NCI-H510A treated with DMSO at 0.1 percent for 48 hours (cell line): ENCODE measurements around the gene PPP1R3C.

Experiments
- DNase-seq: peaks from one replicate; lab custom pipeline; 2025; lab: John Stamatoyannopoulos, UW

The PPP1R3C gene

GRCh38 chr10:91632671-91633550 lies at the start of gene PPP1R3C:
PPP1R3C (minus strand) TSS chr10:91633071; CDS start chr10:91632969, 102 bp downstream.
- DNase-seq: peak; percentile 71

GRCh38 chr10:91681361-91682276 lies 48.7 kb upstream of the PPP1R3C start:
- no peak for DNase-seq

- DNase-seq: no peak
These were observed 47.6 kb upstream of the PPP1R3C start for GRCh38 chr10:91680487-91680886.

GRCh38 chr10:91679296-91679695 lies 46.4 kb upstream of the PPP1R3C start:
- DNase-seq: no peak

- no peak for DNase-seq
These were observed 45.0 kb upstream of the PPP1R3C start for GRCh38 chr10:91677911-91678310.

GRCh38 chr10:91672021-91672608 lies 39.2 kb upstream of the PPP1R3C start:
- DNase-seq: peak; percentile 93

GRCh38 chr10:91668913-91669312 lies 36.0 kb upstream of the PPP1R3C start:
- no peak for DNase-seq

GRCh38 chr10:91665842-91666241 lies 33.0 kb upstream of the PPP1R3C start:
- DNase-seq: no peak

GRCh38 chr10:91664426-91664825 lies 31.6 kb upstream of the PPP1R3C start:
- no peak for DNase-seq

GRCh38 chr10:91662993-91663392 lies 30.1 kb upstream of the PPP1R3C start:
- no peak for DNase-seq

GRCh38 chr10:91653219-91653870 lies 20.5 kb upstream of the PPP1R3C start:
- no peak for DNase-seq

GRCh38 chr10:91652364-91652763 lies 19.5 kb upstream of the PPP1R3C start:
- no peak for DNase-seq

- no peak for DNase-seq
These were observed 10.8 kb upstream of the PPP1R3C start for GRCh38 chr10:91643700-91644099.

- no peak for DNase-seq
These were observed 10.2 kb upstream of the PPP1R3C start for GRCh38 chr10:91642831-91643692.

- no peak for DNase-seq
These were observed 4.0 kb upstream of the PPP1R3C start for GRCh38 chr10:91636892-91637291.

- DNase-seq: peak; percentile 67
These were observed 2.8 kb upstream of the PPP1R3C start for GRCh38 chr10:91635401-91636400.

GRCh38 chr10:91634898-91635297 lies 2.0 kb upstream of the PPP1R3C start:
- DNase-seq: no peak

- DNase-seq: no peak
These were observed 1.4 kb upstream of the PPP1R3C start for GRCh38 chr10:91634246-91634645.

GRCh38 chr10:91630625-91631024 lies 2.2 kb downstream of the PPP1R3C start:
- no peak for DNase-seq
